Breast epithelium (tissue), 3 donors: ENCODE measurements around the gene SEMA4C.

Experiments
- POLR2A ChIP-seq: fragments of 450-650 bp; IDR thresholded peaks from one replicate; pipeline ENCODE4 v1.6.1; 2016; ENCODE audit warnings: antibody characterized with exemption, mild to moderate bottlenecking, moderate library complexity
- POLR2AphosphoS5 ChIP-seq, 3 donors: sonication (generic); formaldehyde crosslinking; IDR thresholded peaks; one replicate each; pipeline ENCODE4 v1.6.1; 2017; ENCODE audit warnings: antibody characterized with exemption in 3 of 3
- TF ChIP-seq, protein P1 (sequence below), 3 donors: fragments of 450-650 bp; IDR thresholded peaks; one replicate each; pipeline ENCODE4 v1.5.1; 2016 to 2017; ENCODE audit warnings: antibody characterized with exemption in 3 of 3, mild to moderate bottlenecking in 3 of 3, moderate library complexity in 3 of 3

DNA sequence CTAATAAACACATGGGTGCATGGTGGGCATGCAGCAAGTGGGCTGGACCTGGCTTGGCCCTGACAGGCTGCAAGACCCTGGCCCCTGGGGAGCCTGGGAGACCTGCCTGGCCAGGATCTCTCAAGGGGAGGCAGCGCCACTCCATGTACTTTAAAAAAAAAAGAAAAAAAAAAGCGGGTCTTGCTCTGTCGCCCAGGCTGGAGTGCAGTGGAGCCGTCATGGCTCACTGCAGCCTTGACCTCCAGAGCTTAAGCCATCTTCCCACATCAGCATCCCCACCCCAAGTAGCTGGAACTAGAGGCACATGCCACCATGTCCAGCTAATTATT lies 29.5 kb upstream of the SEMA4C start:
- TF ChIP-seq POLR2A: no peak
- TF ChIP-seq, protein P1, sequence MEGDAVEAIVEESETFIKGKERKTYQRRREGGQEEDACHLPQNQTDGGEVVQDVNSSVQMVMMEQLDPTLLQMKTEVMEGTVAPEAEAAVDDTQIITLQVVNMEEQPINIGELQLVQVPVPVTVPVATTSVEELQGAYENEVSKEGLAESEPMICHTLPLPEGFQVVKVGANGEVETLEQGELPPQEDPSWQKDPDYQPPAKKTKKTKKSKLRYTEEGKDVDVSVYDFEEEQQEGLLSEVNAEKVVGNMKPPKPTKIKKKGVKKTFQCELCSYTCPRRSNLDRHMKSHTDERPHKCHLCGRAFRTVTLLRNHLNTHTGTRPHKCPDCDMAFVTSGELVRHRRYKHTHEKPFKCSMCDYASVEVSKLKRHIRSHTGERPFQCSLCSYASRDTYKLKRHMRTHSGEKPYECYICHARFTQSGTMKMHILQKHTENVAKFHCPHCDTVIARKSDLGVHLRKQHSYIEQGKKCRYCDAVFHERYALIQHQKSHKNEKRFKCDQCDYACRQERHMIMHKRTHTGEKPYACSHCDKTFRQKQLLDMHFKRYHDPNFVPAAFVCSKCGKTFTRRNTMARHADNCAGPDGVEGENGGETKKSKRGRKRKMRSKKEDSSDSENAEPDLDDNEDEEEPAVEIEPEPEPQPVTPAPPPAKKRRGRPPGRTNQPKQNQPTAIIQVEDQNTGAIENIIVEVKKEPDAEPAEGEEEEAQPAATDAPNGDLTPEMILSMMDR (IDR thresholded peaks at IDR 0.05): no peak
- TF ChIP-seq POLR2AphosphoS5 (IDR thresholded peaks at IDR 0.05): no peak
